CD4-positive, alpha-beta T cell treated with Interleukin-15 for 4 hours (primary cell): ENCODE measurements around the gene CEP72.
A peak's percentile ranks its signal among the peaks of the same experiment; 100 is the strongest.
"Not testable (repeated sequence)": the region's sequence is repeated elsewhere in the genome, so short reads cannot be mapped to it uniquely, and the experiment has no call there.

Experiments
- DNase-seq: peaks from one replicate; pipeline ENCODE4 v3.0.0-alpha.2; 2020; ENCODE audit warnings: low spot score

CEP72 gene

GRCh38 chr5:684751-685216 is 72.6 kb downstream of the CEP72 start:
- DNase-seq: no peak

DNA sequence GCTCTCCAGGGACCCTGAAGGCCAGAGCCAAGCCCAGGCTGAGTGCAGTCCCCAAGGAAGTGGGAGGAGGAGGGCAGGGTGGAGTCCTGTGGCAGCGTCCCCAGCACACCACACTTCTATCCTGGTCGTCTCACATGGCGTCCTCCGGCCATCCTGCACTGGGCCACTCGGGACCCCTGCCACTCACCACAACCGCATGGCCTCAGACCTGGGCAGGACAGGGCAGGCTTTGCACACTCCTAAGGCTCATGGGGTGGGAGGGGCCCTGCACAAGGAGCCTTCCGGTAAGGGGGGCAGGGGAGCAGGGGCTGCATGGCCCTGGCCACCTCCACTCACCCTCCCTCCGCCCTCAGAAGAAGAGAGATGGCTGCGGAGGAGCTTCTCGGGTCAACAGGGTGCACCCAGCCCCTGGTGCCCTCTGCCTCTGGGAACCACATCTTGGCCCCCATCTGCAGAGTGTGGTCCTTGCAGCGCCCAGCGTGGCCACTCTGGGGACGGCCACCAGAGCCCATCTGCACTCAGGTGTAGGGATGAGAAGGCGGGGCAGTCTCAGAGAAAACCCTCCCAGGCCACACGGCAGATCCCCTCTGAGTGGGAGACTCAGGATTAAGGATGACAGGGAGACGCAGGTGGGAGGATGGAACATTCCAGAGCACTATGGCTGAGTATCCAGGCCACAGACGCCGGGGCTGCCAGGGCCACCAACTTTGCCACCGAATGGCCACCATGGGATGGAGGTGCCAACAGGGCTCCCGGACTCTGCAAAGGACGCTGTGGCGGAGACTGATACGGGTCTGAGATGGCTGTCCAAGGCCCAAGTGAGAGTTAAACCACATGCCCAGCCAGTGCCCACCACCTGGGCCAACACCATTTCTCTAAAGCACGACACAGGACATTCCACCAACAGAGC is 73.4 kb downstream of the CEP72 start:
- no peak for DNase-seq

- DNase-seq: not testable (repeated sequence)
Measured at GRCh38 chr5:686172-686523, 74.0 kb downstream of the CEP72 start.

GRCh38 chr5:686936-687335 is 74.8 kb downstream of the CEP72 start:
- not testable (repeated sequence) for DNase-seq

DNA sequence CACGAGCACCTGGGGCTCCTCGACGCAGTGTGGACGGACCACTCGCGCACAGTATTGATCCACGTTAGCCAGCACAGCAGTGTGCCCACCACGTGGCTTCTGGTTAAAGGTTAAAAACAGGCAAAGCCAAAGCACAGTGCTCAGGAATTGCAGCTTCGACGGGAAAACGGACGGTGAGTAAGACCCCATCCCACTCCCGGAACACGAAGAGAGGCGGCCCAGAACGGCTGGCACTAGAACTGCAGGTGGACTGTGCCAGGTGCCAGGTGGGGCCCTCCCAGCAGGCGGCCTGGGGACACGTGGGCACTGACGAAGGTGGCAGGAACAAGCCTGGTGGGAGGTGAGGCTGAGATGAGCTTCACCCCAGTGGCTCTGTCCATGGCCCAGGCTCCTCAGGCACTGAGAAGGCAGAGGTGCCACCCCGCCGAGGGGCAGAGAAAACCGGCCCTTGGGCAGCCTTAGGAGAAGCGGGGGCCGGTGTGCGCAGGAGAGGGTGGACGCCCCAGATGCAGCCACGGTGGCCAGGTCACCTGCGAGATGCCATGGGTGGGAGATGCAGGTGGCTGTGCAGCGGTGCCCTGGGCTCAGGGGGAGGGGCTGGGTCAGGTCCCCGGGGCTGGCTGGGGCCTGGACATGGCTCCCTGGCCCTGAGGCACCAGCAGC is 76.3 kb downstream of the CEP72 start:
- DNase-seq: not testable (repeated sequence)

DNA sequence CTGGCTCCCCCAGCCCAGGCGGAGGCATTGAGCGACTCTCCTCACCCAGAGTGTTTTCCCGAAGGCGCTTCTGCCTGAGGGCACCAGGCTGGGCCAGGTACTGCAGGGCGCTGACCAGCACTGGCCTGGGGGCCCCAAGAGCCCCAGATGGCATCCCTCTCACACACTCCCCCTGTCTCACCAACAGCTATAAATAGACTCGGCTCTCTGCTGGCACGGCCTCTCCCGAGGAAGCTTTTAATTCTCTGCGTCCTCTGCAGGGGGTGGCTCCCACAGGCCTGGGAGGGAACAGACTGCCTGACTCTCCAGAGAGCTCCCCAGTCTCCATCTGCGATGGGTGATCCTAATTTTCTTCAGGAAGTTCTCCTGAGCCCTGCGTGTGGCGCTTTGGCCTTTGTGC is 78.2 kb downstream of the CEP72 start:
- not testable (repeated sequence) for DNase-seq

GRCh38 chr5:691049-691448 is 78.9 kb downstream of the CEP72 start:
- not testable (repeated sequence) for DNase-seq

DNA sequence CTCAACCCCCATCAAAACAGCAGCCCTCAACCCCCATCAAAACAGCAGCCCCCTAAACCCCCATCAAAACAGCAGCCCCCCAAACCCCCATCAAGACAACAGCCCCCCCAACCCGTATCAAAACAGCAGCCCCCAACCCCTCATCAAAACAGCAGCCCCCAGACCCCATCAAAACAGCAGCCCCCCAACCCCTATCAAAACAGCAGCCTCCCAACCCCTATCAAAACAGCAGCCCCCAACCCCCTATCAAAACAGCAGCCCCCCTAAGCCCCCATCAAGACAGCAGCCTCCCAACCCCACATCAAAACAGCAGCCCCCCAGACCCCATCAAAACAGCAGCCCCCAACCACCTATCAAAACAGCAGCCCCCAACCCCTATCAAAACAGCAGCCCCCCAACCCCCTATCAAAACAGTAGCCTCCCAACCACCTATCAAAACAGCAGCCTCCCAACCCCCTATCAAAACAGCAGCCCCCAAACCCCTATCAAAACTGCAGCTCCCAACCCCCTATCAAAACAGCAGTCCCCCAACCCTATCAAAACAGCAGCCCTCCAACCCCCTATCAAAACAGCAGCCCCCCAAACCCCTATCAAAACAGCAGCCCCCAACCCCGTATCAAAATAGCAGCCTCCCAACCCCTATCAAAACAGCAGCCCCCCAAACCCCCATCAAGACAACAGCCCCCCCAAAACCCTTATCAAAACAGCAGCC is 79.8 kb downstream of the CEP72 start:
- no peak for DNase-seq

- DNase-seq: peak; percentile 28
Measured at GRCh38 chr5:692529-693041, 80.4 kb downstream of the CEP72 start.

DNA sequence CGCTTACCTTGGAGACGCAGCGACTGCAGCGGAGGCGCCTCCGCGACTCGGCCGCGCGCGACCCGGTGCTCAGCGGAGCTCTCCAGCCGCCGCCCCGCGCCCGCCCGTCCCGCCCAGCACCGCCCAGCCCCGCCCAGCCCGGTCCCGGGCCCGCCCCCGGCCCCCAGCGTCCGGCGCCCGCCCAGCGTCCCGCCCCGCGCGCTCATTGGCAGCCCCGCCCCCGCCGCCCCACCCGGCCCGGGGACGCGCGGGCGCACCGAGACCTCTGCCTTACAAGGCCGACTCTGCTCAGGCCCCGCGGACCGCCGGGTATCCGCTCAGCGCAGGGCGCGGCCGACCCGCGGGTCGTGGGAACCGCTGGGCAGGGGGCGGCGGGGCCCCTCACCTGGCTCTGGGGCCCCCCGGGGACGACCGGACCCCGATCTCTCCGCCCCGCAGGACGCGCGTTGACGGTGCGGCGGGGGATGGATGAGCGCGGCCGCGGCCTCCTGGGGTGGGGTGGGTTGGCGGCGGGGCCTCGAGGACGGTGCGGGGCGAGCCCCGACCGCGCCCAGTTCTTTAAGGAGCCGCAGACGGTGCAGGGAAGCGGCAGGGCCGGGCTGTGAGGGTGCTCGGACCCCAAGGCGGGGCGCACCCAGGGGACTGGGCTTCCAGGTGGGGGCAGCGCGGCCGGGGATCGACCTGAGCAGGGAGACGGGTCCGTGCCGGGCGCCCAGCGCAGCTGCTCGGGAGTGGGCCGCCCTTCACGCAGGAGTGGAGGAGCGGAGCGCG is 81.3 kb downstream of the CEP72 start, which contains the start of gene TPPP:
Gene TPPP, minus strand, starts transcription at position 82 of the 771 bp plus-strand sequence. CDS start 15,292 bp downstream, outside the sequence.
- peak; percentile 81 for DNase-seq

- DNase-seq: not testable (repeated sequence)
Measured at GRCh38 chr5:694042-694431, 81.9 kb downstream of the CEP72 start.

GRCh38 chr5:695475-695874 is 83.3 kb downstream of the CEP72 start:
- not testable (repeated sequence) for DNase-seq

DNA sequence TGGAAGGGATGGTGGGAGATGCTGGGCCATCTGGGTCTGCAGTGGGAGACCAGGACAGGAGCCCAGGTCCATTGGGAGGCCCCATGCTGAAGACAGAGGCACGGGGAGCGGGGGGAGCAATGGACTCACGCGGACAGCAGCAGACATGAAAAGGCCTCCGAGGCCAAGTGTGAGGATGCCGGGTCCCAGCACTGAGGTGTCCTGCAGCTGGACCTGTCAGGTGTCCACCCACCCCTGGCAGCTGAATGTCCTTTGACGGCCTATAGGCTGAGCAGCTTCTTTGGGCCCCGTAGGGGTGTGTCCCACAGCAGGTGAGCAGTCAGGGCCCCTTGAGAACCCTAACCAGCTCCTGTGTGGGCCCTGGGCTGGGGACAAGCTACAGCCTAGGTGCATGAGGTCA is 84.1 kb downstream of the CEP72 start:
- not testable (repeated sequence) for DNase-seq

- not testable (repeated sequence) for DNase-seq
Measured at GRCh38 chr5:696753-697702, 84.9 kb downstream of the CEP72 start.
